GM12892 (cell line): ENCODE data around the gene C1orf167.

ENCODE experiments used
- DNase-seq: peaks from one replicate; pipeline ENCODE4 v3.0.0; 2011; ENCODE audit not compliant: insufficient read length
- FAIRE-seq: peaks from 2 replicates; lab custom pipeline; 2011; peaks lifted over from hg19 to GRCh38; lab: Jason Lieb, UNC
- POLR2A ChIP-seq: IDR thresholded peaks from 2 replicates; pipeline ENCODE4 v1.6.1; 2011; ENCODE audit warnings: low read depth, low read length, control low read depth
- POLR2AphosphoS5 ChIP-seq: IDR thresholded peaks from 2 replicates; pipeline ENCODE4 v1.6.1; 2011; ENCODE audit warnings: low read depth, low read length, control low read depth
- TAF1 ChIP-seq: IDR thresholded peaks from 2 replicates; pipeline ENCODE4 v1.6.1; 2011; ENCODE audit warnings: low read depth, mild to moderate bottlenecking, control low read depth, low read length, borderline replicate concordance

Gene C1orf167

GRCh38 chr1:11727119-11727518 lies 34.9 kb upstream of the C1orf167 start:
- FAIRE-seq (no peak), DNase-seq (no peak)
- TF ChIP-seq POLR2A (no peak), TAF1 (no peak), POLR2AphosphoS5 (no peak)

GRCh38 chr1:11728126-11728806 lies 33.7 kb upstream of the C1orf167 start:
- DNase-seq (no peak), FAIRE-seq (no peak)
- no peak for TF ChIP-seq POLR2A
- no peak for TF ChIP-seq POLR2AphosphoS5
- no peak for TF ChIP-seq TAF1

- FAIRE-seq = no peak
- DNase-seq = no peak
Measured at GRCh38 chr1:11729155-11729497, 32.9 kb upstream of the C1orf167 start.

GRCh38 chr1:11729498-11730428 lies 32.2 kb upstream of the C1orf167 start:
- TF ChIP-seq POLR2AphosphoS5 = no peak
- TF ChIP-seq TAF1 = no peak
- DNase-seq (no peak), FAIRE-seq (peak; percentile 91)

More at GRCh38 chr1:11729155-11729497, 32.9 kb upstream of the C1orf167 start:
- TF ChIP-seq POLR2AphosphoS5 (no peak), POLR2A (no peak), TAF1 (no peak)

- TF ChIP-seq POLR2AphosphoS5 (no peak), TAF1 (no peak), POLR2A (no peak)
- FAIRE-seq (no peak), DNase-seq (no peak)
Measured at GRCh38 chr1:11730429-11730891, 31.5 kb upstream of the C1orf167 start.

GRCh38 chr1:11731691-11732283 lies 30.2 kb upstream of the C1orf167 start:
- FAIRE-seq (no peak), DNase-seq (no peak)
- TF ChIP-seq TAF1 = no peak
- no peak for TF ChIP-seq POLR2A
- TF ChIP-seq POLR2AphosphoS5 = no peak

GRCh38 chr1:11733306-11733705 lies 28.7 kb upstream of the C1orf167 start:
- no peak for TF ChIP-seq POLR2AphosphoS5
- no peak for TF ChIP-seq POLR2A
- no peak for TF ChIP-seq TAF1
- no peak for DNase-seq
- no peak for FAIRE-seq

- no peak for TF ChIP-seq TAF1
- no peak for TF ChIP-seq POLR2AphosphoS5
- TF ChIP-seq POLR2A = no peak
- DNase-seq = no peak
- FAIRE-seq = no peak
Measured at GRCh38 chr1:11735531-11735853, 26.5 kb upstream of the C1orf167 start.

GRCh38 chr1:11735854-11736745 lies 25.9 kb upstream of the C1orf167 start, which contains the start of gene AGTRAP:
TSS of gene AGTRAP (plus strand) at chr1:11736136. CDS start at chr1:11736209, 73 bp downstream.
- FAIRE-seq (peak; percentile 84), DNase-seq (peak; percentile 87)
- TF ChIP-seq TAF1 (no peak), POLR2A (no peak), POLR2AphosphoS5 (no peak)

- FAIRE-seq (no peak), DNase-seq (no peak)
- no peak for TF ChIP-seq POLR2A
- no peak for TF ChIP-seq TAF1
- TF ChIP-seq POLR2AphosphoS5 = no peak
Measured at GRCh38 chr1:11736746-11737639, 25.0 kb upstream of the C1orf167 start.
